ENCODE measurements around the gene UNCX. TPM values are rescaled to one million over a fixed set of nuclear protein-coding genes. Genes with fewer than 3 reads are reported as not detected.
A peak's percentile ranks its signal among the peaks of the same experiment; 100 is the strongest.

Gene UNCX
- total and polyA plus RNA-seq, 2 experiments from 2014 or later: not detected

- Histone ChIP-seq H3K27me3 (ENCODE audit: insufficient read depth) (peaks cover 93% of the 10 kb centered on the region), H2AFZ (no peak overlapping the region), H3K4me1 (ENCODE audit: insufficient read depth) (peaks cover 52% of the 10 kb centered on the region), H3K36me3 (ENCODE audit: insufficient read depth) (no peaks in the 10 kb centered on the region), H3K9me2 (ENCODE audit: insufficient read depth) (no peaks in the 10 kb centered on the region), H3K4me3 (no peak overlapping the region), H3K79me2 (replicated peaks; ENCODE audit: insufficient read depth) (no peaks in the 10 kb centered on the region), H4K20me1 (replicated peaks; ENCODE audit: insufficient read depth) (peaks cover 18% of the 10 kb centered on the region; the same call in 1 of the 2 replicates), H3K27ac (ENCODE audit: low read depth) (no peak overlapping the region), H3F3A (replicated peaks; ENCODE audit: low read depth) (peaks cover 15% of the 10 kb centered on the region), H3K4me2 (no peak overlapping the region)
- peaks cover 90% of the 10 kb centered on the region for H3K27me3 Mint-ChIP-seq (ENCODE audit: insufficient read depth, low read depth, poor library complexity)
- H3K9me3 Mint-ChIP-seq: no peaks in the 10 kb centered on the region; the same call in 2 of the 3 replicates
- DNase-seq (ENCODE audit: low spot score): no peak
- no peaks in the 10 kb centered on the region for H3K36me3 Mint-ChIP-seq (ENCODE audit: low read depth)
- H3K4me1 Mint-ChIP-seq: peaks cover 28% of the 10 kb centered on the region
- ATAC-seq: no peak
- no peak overlapping the region for H3K4me3 Mint-ChIP-seq
- no peak for TF ChIP-seq JUNB (IDR thresholded peaks at IDR 0.05; ENCODE audit: unreplicated experiment)
- TF ChIP-seq EZH2phosphoT487 (IDR thresholded peaks at IDR 0.05; ENCODE audit: unreplicated experiment): peak; percentile 83
- TF ChIP-seq EZH2 (IDR thresholded peaks at IDR 0.05; ENCODE audit: low read depth, unreplicated experiment): peak; percentile 96
- no peak overlapping the region for H3K27ac Mint-ChIP-seq
Measured at GRCh38 chr7:1246160-1246870, 13.6 kb downstream of the UNCX start.

GRCh38 chr7:1246871-1247526 is 14.3 kb downstream of the UNCX start:
- H3K4me3 ChIP-seq: peak overlapping the region; percentile 38; the same call in 1 of the 2 replicates
- no peaks in the 10 kb centered on the region for H3K79me2 ChIP-seq (replicated peaks; ENCODE audit: insufficient read depth)
- H2AFZ ChIP-seq: no peak overlapping the region
- DNase-seq (ENCODE audit: low spot score) (no peak), ATAC-seq (peak; percentile 2; the same call in 2 of the 3 replicates)
- peaks cover 86% of the 10 kb centered on the region for H3K27me3 ChIP-seq (ENCODE audit: insufficient read depth)
- H3K4me2 ChIP-seq: peak overlapping the region; percentile 74; the same call in 1 of the 2 replicates
- no peak overlapping the region for H3K27ac ChIP-seq (ENCODE audit: low read depth)
- Mint-ChIP-seq H3K36me3 (ENCODE audit: low read depth) (no peaks in the 10 kb centered on the region), H3K4me1 (peaks cover 25% of the 10 kb centered on the region), H3K9me3 (no peaks in the 10 kb centered on the region; the same call in 2 of the 3 replicates), H3K4me3 (no peak overlapping the region), H3K27me3 (ENCODE audit: insufficient read depth, low read depth, poor library complexity) (peaks cover 85% of the 10 kb centered on the region), H3K27ac (no peak overlapping the region)
- peaks cover 48% of the 10 kb centered on the region for H3K4me1 ChIP-seq (ENCODE audit: insufficient read depth)
- peaks cover 18% of the 10 kb centered on the region; the same call in 1 of the 2 replicates for H4K20me1 ChIP-seq (replicated peaks; ENCODE audit: insufficient read depth)
- H3K36me3 ChIP-seq (ENCODE audit: insufficient read depth): no peaks in the 10 kb centered on the region
- TF ChIP-seq EZH2 (IDR thresholded peaks at IDR 0.05; ENCODE audit: low read depth, unreplicated experiment): peak; percentile 88
- TF ChIP-seq POLR2AphosphoS5 (IDR thresholded peaks at IDR 0.05; ENCODE audit: low read depth): no peak
- H3K9me2 ChIP-seq (ENCODE audit: insufficient read depth): no peaks in the 10 kb centered on the region
- H3F3A ChIP-seq (replicated peaks; ENCODE audit: low read depth): peaks cover 15% of the 10 kb centered on the region

- DNase-seq (ENCODE audit: low spot score) (no peak), ATAC-seq (peak; percentile 17)
- Histone ChIP-seq H3K4me1 (ENCODE audit: insufficient read depth) (peaks cover 42% of the 10 kb centered on the region), H2AFZ (no peak overlapping the region), H3K4me3 (peak overlapping the region; percentile 38; the same call in 1 of the 2 replicates), H3K79me2 (replicated peaks; ENCODE audit: insufficient read depth) (no peaks in the 10 kb centered on the region), H3K36me3 (ENCODE audit: insufficient read depth) (no peaks in the 10 kb centered on the region), H3F3A (replicated peaks; ENCODE audit: low read depth) (peaks cover 15% of the 10 kb centered on the region), H3K27ac (ENCODE audit: low read depth) (no peak overlapping the region), H3K9me2 (ENCODE audit: insufficient read depth) (no peaks in the 10 kb centered on the region), H4K20me1 (replicated peaks; ENCODE audit: insufficient read depth) (peaks cover 18% of the 10 kb centered on the region; the same call in 1 of the 2 replicates), H3K4me2 (peak overlapping the region; percentile 74), H3K27me3 (ENCODE audit: insufficient read depth) (peaks cover 80% of the 10 kb centered on the region)
- Mint-ChIP-seq H3K4me3 (no peak overlapping the region), H3K4me1 (peaks cover 25% of the 10 kb centered on the region), H3K27me3 (ENCODE audit: insufficient read depth, low read depth, poor library complexity) (peaks cover 80% of the 10 kb centered on the region), H3K27ac (no peak overlapping the region), H3K9me3 (no peaks in the 10 kb centered on the region; the same call in 2 of the 3 replicates), H3K36me3 (ENCODE audit: low read depth) (no peaks in the 10 kb centered on the region)
- TF ChIP-seq CREB1 (CRISPR knock-in tag; IDR thresholded peaks at IDR 0.05; ENCODE audit: low read depth): peak; percentile 39
- TF ChIP-seq CTCF (conservative IDR thresholded peaks at IDR 0.05; ENCODE audit: low read depth in 2 of 2): peak in 1 of 2 experiments; percentile 7; a peak in 1 of 4 replicates
- no peak for TF ChIP-seq ZNF114 (CRISPR knock-in tag; IDR thresholded peaks at IDR 0.05)
Measured at GRCh38 chr7:1247527-1248041, 14.9 kb downstream of the UNCX start.
